CD4-positive, alpha-beta T cell (primary cell): ENCODE results near the gene CMTM4. TPM values are rescaled to one million over a fixed set of nuclear protein-coding genes. Genes with fewer than 3 reads are reported as not detected.

Experiments used
- ATAC-seq: fragments of 200-7000 bp; cut with Tn5 transposase; one replicate; pipeline ENCODE4 v1.10.0; 2022; ENCODE audit warnings: mild to moderate bottlenecking; ENCODE audit not compliant: poor library complexity
- CTCF ChIA-PET: fragments of 350-600 bp; sonication (Branson Sonifier 250); formaldehyde crosslinking; loops from one replicate; lab custom pipeline; 2021; ENCODE audit warnings: antibody characterized with exemption, inconsistent platforms; lab: Charles Lee
- POLR2A ChIA-PET: fragments of 350-600 bp; sonication (Branson Sonifier 250); formaldehyde crosslinking; loops from one replicate; lab custom pipeline; 2021; ENCODE audit warnings: antibody characterized with exemption, inconsistent platforms; lab: Charles Lee
- DNase-seq, 14 experiments: peaks; one replicate each; pipeline ENCODE4 v3.0.0-alpha.2; 2013 to 2020; ENCODE audit warnings: mixed read lengths in 2 of 14
- H3K27ac ChIP-seq, 2 donors: one replicate each; pipeline versions ENCODE4 v1.5.1 to v1.7.0; 2013; ENCODE audit warnings: low read length in 2 of 2, low read depth in 1 of 2, mild to moderate bottlenecking in 1 of 2
- H3K27me3 ChIP-seq, 2 experiments: 1 replicate in 1 of 2; 2 replicates in 1 of 2; pipeline versions ENCODE4 v1.6.1 to v1.7.0; 2013; ENCODE audit warnings: low read length in 2 of 2, control low read depth in 1 of 2, mild to moderate bottlenecking in 1 of 2, moderate library complexity in 1 of 2; ENCODE audit not compliant: insufficient read depth in 2 of 2, control insufficient read depth in 1 of 2
- H3K36me3 ChIP-seq: one replicate; pipeline ENCODE4 v1.6.1; 2013; ENCODE audit warnings: low read length, control low read depth; ENCODE audit not compliant: insufficient read depth
- H3K4me1 ChIP-seq: one replicate; pipeline ENCODE4 v1.6.1; 2013; ENCODE audit warnings: low read length, control low read depth; ENCODE audit not compliant: insufficient read depth
- H3K4me3 ChIP-seq: one replicate; pipeline ENCODE4 v1.5.1; 2013; ENCODE audit warnings: mild to moderate bottlenecking, low read length, moderate library complexity
- H3K9me3 ChIP-seq, 2 experiments: 1 replicate in 1 of 2; 2 replicates in 1 of 2; pipeline versions ENCODE4 v1.6.1 to v1.7.0; 2013; ENCODE audit warnings: low read length in 2 of 2, mild to moderate bottlenecking in 2 of 2, control low read depth in 1 of 2, moderate library complexity in 1 of 2; ENCODE audit not compliant: control insufficient read depth in 1 of 2, insufficient read depth in 1 of 2
- H3K27ac Mint-ChIP-seq: one replicate; pipeline ENCODE4 v1.8.0; 2020; ENCODE audit warnings: mixed read lengths
- H3K27me3 Mint-ChIP-seq: one replicate; pipeline ENCODE4 v1.8.0; 2021; ENCODE audit warnings: mixed read lengths
- H3K36me3 Mint-ChIP-seq: one replicate; pipeline ENCODE4 v1.8.0; 2021; ENCODE audit warnings: low read depth, mixed read lengths
- H3K4me1 Mint-ChIP-seq: one replicate; pipeline ENCODE4 v1.8.0; 2021; ENCODE audit warnings: low read depth, mixed read lengths
- H3K4me3 Mint-ChIP-seq: one replicate; pipeline ENCODE4 v1.8.0; 2020; ENCODE audit warnings: mild to moderate bottlenecking, mixed read lengths
- H3K9me3 Mint-ChIP-seq: one replicate; pipeline ENCODE4 v1.8.0; 2020; ENCODE audit warnings: mixed read lengths
- CTCF ChIP-seq: fragments of 200-600 bp; IDR thresholded peaks from one replicate; pipeline ENCODE4 v1.8.0; 2022; ENCODE audit warnings: antibody characterized with exemption, mild to moderate bottlenecking
- intact Hi-C, 2 experiments: fragments of 100-400 bp; cut with DNase I in 1 of 2; cut with micrococcal nuclease in 1 of 2; formaldehyde crosslinking; loops; one replicate each; pipeline versions ENCODE4 v1.15.1 to v1.9.0; 2023 to 2025; cut with DNase I, micrococcal nuclease
- total RNA-seq, 174 experiments: library from RNA in 2 of 174; stranded (reverse) in 2 of 174; gene quantifications; one replicate each; pipeline ENCODE4 v1.2.3 and lab custom pipeline; 2021 to 2026

Gene CMTM4
- total RNA-seq, 2 experiments from 2014 or later, result 1.1 to 1.6 TPM

GRCh38 chr16:66585481-66586239 is 110.9 kb downstream of the CMTM4 start:
- H3K9me3 ChIP-seq, result no peaks in the 10 kb centered on the region
- Mint-ChIP-seq H3K36me3 (no peaks in the 10 kb centered on the region), H3K27ac (no peak overlapping the region), H3K27me3 (peaks cover 5% of the 10 kb centered on the region), H3K9me3 (no peaks in the 10 kb centered on the region), H3K4me3 (no peak overlapping the region), H3K4me1 (peaks cover 30% of the 10 kb centered on the region)
- no peak for TF ChIP-seq CTCF
- ChIA-PET POLR2A (no interaction called here), CTCF (no interaction called here)
- no peak overlapping the region for H3K27ac ChIP-seq
- no peak for DNase-seq
- H3K27me3 ChIP-seq, result no peaks in the 10 kb centered on the region
- intact Hi-C loops, result loop anchor here in 1 of 2 experiments (5.0 kb wide), 1 partner anchor 33 kb away; the partner anchor contains the start of genes CKLF and TK2
- H3K36me3 ChIP-seq, result no peaks in the 10 kb centered on the region
- H3K4me1 ChIP-seq, result peaks cover 23% of the 10 kb centered on the region
- no peak overlapping the region for H3K4me3 ChIP-seq
- no peak for ATAC-seq

DNA sequence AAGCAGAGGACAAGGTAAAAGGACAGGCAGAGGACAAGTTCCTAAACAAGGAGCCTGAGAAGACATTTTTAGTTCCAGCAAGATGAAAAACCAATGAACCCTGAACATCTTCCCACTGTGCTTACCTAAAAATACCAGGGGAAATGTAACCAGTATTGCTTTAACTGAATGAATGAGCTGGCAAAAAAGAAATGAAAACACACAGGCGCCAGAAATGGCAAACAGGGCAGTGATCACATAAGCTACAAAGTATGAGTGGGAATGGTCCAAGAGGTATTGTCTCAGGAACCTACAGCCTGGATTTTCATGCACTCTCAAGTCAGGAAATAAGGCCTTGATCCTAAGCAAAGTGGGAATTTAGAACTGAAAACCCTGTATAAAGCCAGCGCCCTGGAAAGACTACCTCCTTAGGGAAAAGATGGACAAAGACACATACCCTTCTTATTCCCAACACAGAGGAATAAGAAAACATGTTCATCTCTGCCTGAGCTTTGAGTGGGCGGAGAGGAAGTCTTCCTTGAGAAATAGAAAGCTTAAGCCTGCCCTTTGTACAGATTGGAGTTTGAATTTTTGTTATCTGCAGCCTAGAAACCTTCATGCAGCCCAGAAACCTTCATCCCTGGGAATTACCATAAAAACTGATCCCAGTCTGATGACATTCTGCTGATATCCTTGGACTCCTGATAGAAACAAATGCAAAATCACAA is 115.1 kb downstream of the CMTM4 start:
- peaks cover 25% of the 10 kb centered on the region for H3K27me3 Mint-ChIP-seq
- no peaks in the 10 kb centered on the region for H3K36me3 ChIP-seq
- H3K9me3 ChIP-seq, result no peaks in the 10 kb centered on the region
- TF ChIP-seq CTCF, result no peak
- DNase-seq (no peak), ATAC-seq (no peak)
- H3K4me3 ChIP-seq, result no peak overlapping the region
- no peak overlapping the region for H3K27ac Mint-ChIP-seq
- H3K27ac ChIP-seq, result no peak overlapping the region
- no peaks in the 10 kb centered on the region for H3K9me3 Mint-ChIP-seq
- H3K4me1 ChIP-seq, result peaks cover 15% of the 10 kb centered on the region
- ChIA-PET CTCF (interaction anchor here (1.3 to 2.3 kb wide), 2 partner anchors 18 to 28 kb away, joined by 3 to 6 read pairs; no protein-coding TSS in a partner anchor), POLR2A (interaction anchor here (0.7 kb wide), 2 partner anchors 9 to 17 kb away, joined by 3 read pairs; no protein-coding TSS in a partner anchor)
- peaks cover 20 to 21% of the 10 kb centered on the region in 2 experiments for H3K27me3 ChIP-seq
- intact Hi-C loops, result no loop called here
- H3K4me3 Mint-ChIP-seq, result no peak overlapping the region
- H3K36me3 Mint-ChIP-seq, result no peaks in the 10 kb centered on the region
- peaks cover 16% of the 10 kb centered on the region for H3K4me1 Mint-ChIP-seq

GRCh38 chr16:66580605-66581209 is 115.8 kb downstream of the CMTM4 start:
- Histone ChIP-seq H3K27ac (no peak overlapping the region), H3K27me3 (peaks cover 20 to 21% of the 10 kb centered on the region in 2 experiments), H3K4me3 (no peak overlapping the region), H3K9me3 (no peaks in the 10 kb centered on the region), H3K36me3 (no peaks in the 10 kb centered on the region), H3K4me1 (peaks cover 15% of the 10 kb centered on the region)
- Mint-ChIP-seq H3K36me3 (no peaks in the 10 kb centered on the region), H3K4me1 (peaks cover 16% of the 10 kb centered on the region), H3K27me3 (peaks cover 25% of the 10 kb centered on the region), H3K4me3 (peak overlapping the region; percentile 11), H3K9me3 (no peaks in the 10 kb centered on the region), H3K27ac (no peak overlapping the region)
- CTCF ChIA-PET, result interaction anchor here (1.3 to 2.3 kb wide), 3 partner anchors 9 to 28 kb away, joined by 3 to 8 read pairs (median 6); no protein-coding TSS in a partner anchor
- ATAC-seq (no peak), DNase-seq (no peak)
- POLR2A ChIA-PET, result interaction anchor here (2.7 kb wide), 1 partner anchor 9 kb away, joined by 8 read pairs; no protein-coding TSS in a partner anchor
- TF ChIP-seq CTCF, result no peak
- intact Hi-C loops, result no loop called here
